Stimulated activated CD4-positive, alpha-beta T cell treated with anti-CD3 and anti-CD28 coated beads, Interleukin-4, amount 100 ng/mL, for 4 hours (primary cell): ENCODE measurements around the gene PLA2G4B.

Experiments used
- DNase-seq, 2 experiments: peaks; one replicate each; pipeline ENCODE4 v3.0.0-alpha.2; 2020

The PLA2G4B gene

GRCh38 chr15:41827880-41828806 lies 10.5 kb upstream of the PLA2G4B start, which contains the start of gene JMJD7:
JMJD7 (plus strand) TSS chr15:41828092; CDS start chr15:41828125, 33 bp downstream.
- DNase-seq = peak; percentile 91 to 99

- DNase-seq = no peak
Observed at GRCh38 chr15:41828807-41829141, 9.9 kb upstream of the PLA2G4B start.

GRCh38 chr15:41829959-41830646 lies 8.5 kb upstream of the PLA2G4B start:
- DNase-seq = no peak

- DNase-seq = peak in 1 of 2 experiments; percentile 6
Observed at GRCh38 chr15:41831291-41831690, 7.4 kb upstream of the PLA2G4B start.

GRCh38 chr15:41832208-41832607 lies 6.4 kb upstream of the PLA2G4B start:
- no peak for DNase-seq

GRCh38 chr15:41832875-41833274 lies 5.8 kb upstream of the PLA2G4B start:
- no peak for DNase-seq

GRCh38 chr15:41834096-41834495 lies 4.6 kb upstream of the PLA2G4B start:
- no peak for DNase-seq

- no peak for DNase-seq
Observed at GRCh38 chr15:41836073-41836472, 2.6 kb upstream of the PLA2G4B start.

- no peak for DNase-seq
Observed at GRCh38 chr15:41836713-41837454, 1.8 kb upstream of the PLA2G4B start.

- DNase-seq = no peak
Observed at GRCh38 chr15:41839781-41840491, 1.3 kb downstream of the PLA2G4B start.

GRCh38 chr15:41840673-41841072 lies 2.0 kb downstream of the PLA2G4B start:
- no peak for DNase-seq

GRCh38 chr15:41841131-41841530 lies 2.5 kb downstream of the PLA2G4B start:
- DNase-seq = no peak

- no peak for DNase-seq
Observed at GRCh38 chr15:41842229-41842628, 3.6 kb downstream of the PLA2G4B start.

- DNase-seq = no peak
Observed at GRCh38 chr15:41843571-41843970, 4.9 kb downstream of the PLA2G4B start.

- DNase-seq = no peak
Observed at GRCh38 chr15:41844814-41845213, 6.2 kb downstream of the PLA2G4B start.

GRCh38 chr15:41847206-41847605 lies 8.6 kb downstream of the PLA2G4B start:
- no peak for DNase-seq

GRCh38 chr15:41847981-41848380 lies 9.3 kb downstream of the PLA2G4B start:
- DNase-seq = no peak

- peak in 1 of 2 experiments; percentile 15 for DNase-seq
Observed at GRCh38 chr15:41848631-41849030, 10.0 kb downstream of the PLA2G4B start.

GRCh38 chr15:41849204-41849603 lies 10.6 kb downstream of the PLA2G4B start:
- no peak for DNase-seq

GRCh38 chr15:41849861-41850260 lies 11.2 kb downstream of the PLA2G4B start:
- DNase-seq = no peak

- DNase-seq = no peak
Observed at GRCh38 chr15:41850482-41851166, 12.0 kb downstream of the PLA2G4B start.

GRCh38 chr15:41851167-41851523 lies 12.5 kb downstream of the PLA2G4B start:
- DNase-seq = no peak
